NCI-H82 treated with DMSO at 0.1 percent for 48 hours (cell line): ENCODE measurements around the gene PLP1.

Experiments
- DNase-seq: peaks from one replicate; lab custom pipeline; 2025; ENCODE audit not compliant: unreplicated experiment; lab: John Stamatoyannopoulos, UW

The PLP1 gene

GRCh38 chrX:103823591-103823990 lies 47.0 kb downstream of the PLP1 start:
- DNase-seq = no peak

DNA sequence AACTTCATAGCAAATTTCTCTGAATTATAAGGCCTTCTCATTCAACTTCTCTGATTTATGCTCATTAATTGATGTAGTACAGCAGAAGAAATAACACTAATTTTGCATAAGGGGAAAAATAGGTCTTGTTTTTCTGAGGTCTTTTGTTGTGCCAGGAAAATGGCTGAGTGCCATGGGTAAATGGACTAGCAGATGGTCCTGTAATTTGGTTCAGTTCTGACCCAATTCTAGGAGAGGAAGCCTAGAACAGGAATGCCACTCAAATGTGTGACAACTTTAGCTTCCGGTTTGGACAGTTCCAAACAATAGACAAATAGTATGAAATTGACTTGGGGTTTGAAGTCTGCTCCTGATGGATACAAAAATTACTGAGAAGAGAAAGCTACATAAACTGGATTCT lies 49.2 kb downstream of the PLP1 start:
- DNase-seq = no peak

DNA sequence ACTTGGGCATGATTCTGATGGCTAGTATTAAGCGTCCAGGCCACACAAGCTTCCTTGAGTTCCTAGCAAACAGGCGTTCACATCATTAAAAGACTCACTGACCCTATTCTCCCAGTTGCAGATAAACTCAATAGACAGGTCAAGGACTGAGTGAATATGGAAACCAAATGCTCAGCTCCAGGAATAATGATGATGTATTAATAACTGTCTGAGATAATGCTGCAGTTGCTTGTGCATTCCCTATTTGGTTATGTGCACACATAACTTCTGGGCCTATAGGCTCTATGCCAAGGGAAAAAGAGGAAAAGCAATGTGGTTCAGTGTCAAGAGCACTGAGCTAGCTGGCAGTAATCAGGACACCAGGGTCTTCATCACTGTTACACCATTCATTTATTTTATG lies 51.9 kb downstream of the PLP1 start:
- DNase-seq = no peak

GRCh38 chrX:103830848-103831247 lies 54.2 kb downstream of the PLP1 start:
- no peak for DNase-seq

DNA sequence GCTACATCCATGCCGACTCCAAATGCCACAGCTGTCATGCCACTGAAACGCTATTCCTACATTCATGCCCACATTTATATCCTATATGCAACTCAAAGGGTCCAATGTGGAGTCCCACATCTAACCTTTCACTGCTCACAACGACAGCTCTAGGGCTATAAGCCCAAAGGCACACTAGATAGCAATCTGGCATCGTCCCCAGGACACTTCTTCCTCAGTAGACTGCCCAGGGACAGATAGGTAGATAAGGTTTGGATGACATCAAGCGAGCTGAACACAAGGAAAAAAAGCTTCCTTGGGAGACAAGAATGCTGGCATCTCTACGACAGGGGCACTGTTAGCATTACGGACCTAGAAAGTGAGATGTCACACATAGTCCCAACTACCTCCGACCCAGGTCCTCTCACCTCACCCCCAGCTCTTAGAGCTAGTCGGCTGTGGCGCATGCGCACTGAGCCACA lies 54.7 kb downstream of the PLP1 start:
- peak; percentile 18 for DNase-seq

DNA sequence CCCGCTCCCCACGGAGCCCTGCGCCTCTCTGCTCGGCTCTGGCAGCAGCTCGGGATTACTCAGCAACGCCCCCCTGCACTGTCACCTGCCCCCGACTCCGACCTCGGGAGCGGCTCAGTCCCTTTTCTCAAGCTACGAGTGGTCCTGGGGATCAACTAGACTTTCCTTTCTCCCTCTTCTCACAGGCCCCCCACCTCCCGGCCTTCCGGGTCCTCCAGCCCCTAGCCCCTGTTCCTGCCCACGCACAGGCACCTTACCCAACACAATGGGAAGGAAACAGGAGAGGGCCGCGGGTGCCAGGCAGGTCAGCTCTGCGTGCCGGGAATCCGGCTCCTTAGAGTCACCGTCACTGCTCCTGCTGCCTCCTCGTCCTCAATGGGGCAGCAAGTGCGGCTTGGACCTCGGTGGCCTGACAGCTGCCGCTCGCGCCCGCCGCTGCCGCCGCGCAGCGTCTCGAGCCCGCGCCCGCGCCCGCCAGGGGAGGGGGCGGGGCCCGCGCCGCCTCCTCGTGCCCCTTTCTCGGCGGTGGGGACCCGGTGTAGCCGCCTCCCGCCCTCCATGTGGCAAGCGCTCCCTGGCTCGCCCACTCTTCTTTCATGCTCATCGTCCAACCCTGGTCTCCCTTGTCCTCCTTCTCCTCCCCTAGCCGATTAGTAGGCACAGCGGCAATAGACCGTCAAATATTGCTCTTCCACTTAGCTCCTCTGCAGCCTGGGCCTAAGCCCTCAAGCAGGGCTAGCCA lies 55.3 kb downstream of the PLP1 start, which contains the start of gene RAB9B:
TSS of gene RAB9B (minus strand) at position 455 of the 742 bp plus-strand sequence. CDS start 6,473 bp downstream, outside the sequence.
- no peak for DNase-seq

- DNase-seq = no peak
These were observed 62.8 kb downstream of the PLP1 start for GRCh38 chrX:103839404-103839803.
